Loucy (cell line): ENCODE measurements around the gene TXN.

Experiments
- EZH2phosphoT487 ChIP-seq: fragments of 200-600 bp; IDR thresholded peaks from 2 replicates; pipeline ENCODE4 v1.6.1; 2018; ENCODE audit warnings: antibody characterized with exemption, mild to moderate bottlenecking, moderate library complexity, borderline replicate concordance
- TF ChIP-seq, protein P1 (sequence below): fragments of 200-600 bp; sonication (generic); conservative IDR thresholded peaks from 2 replicates; pipeline ENCODE4 v1.5.1; 2014; ENCODE audit warnings: mild to moderate bottlenecking, antibody characterized with exemption, low read length

- TF ChIP-seq, protein P1, sequence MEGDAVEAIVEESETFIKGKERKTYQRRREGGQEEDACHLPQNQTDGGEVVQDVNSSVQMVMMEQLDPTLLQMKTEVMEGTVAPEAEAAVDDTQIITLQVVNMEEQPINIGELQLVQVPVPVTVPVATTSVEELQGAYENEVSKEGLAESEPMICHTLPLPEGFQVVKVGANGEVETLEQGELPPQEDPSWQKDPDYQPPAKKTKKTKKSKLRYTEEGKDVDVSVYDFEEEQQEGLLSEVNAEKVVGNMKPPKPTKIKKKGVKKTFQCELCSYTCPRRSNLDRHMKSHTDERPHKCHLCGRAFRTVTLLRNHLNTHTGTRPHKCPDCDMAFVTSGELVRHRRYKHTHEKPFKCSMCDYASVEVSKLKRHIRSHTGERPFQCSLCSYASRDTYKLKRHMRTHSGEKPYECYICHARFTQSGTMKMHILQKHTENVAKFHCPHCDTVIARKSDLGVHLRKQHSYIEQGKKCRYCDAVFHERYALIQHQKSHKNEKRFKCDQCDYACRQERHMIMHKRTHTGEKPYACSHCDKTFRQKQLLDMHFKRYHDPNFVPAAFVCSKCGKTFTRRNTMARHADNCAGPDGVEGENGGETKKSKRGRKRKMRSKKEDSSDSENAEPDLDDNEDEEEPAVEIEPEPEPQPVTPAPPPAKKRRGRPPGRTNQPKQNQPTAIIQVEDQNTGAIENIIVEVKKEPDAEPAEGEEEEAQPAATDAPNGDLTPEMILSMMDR: no peak
- no peak for TF ChIP-seq EZH2phosphoT487
Observed at GRCh38 chr9:110287289-110287680, 31.0 kb upstream of the TXN start.
